Mesangial cell (primary cell): ENCODE measurements around the gene OTUB2. TPM values are rescaled to one million over a fixed set of nuclear protein-coding genes. Genes with fewer than 3 reads are reported as not detected.

Experiments used
- total RNA-seq: library from RNA; depleted of rRNA; stranded (reverse); fragments of >200 nt; gene quantifications from 2 replicates; pipeline ENCODE4 v1.2.3, GENCODE V29; 2015

Gene OTUB2
- 3.7 and 4.1 TPM in 2 replicates for total RNA-seq

DNA sequence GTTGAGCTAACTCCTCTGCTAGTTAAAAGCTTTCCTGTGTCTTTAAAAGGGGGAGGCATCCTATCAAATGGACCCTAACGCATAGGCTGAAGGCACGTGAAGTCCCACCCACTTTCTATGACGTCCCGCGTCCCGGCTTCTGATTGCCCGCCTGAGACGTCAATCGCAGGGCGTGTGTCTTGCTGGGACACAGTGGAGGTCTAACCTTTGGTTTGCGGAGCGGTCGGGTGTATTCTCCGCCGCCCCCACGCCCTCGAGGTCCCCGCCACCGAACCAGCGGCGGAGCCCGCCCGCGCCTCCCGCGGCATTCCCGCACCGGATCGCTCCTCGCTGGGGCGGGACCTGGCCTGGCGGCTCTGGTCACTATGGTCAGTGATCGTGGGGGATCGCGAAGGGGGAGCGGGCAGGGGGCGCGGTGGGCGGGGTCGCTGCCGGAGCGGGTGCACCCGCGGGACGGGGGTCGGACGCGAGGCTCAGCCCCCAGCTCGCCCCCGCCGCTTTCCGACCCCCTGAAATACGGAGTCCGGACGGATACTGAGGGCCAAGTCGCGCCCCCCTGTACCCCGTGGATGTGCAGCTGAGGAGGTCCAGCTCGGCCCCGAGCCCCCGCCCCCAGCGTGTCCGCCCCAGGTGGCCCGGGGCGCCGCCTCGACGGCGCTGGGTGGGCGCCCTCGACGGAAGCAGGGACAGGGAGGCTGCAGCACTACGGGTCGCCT is at the start of gene OTUB2:
Gene OTUB2, plus strand, starts transcription at position 168 of the 716 bp plus-strand sequence. Its CDS starts 198 bp downstream, at position 366.

DNA sequence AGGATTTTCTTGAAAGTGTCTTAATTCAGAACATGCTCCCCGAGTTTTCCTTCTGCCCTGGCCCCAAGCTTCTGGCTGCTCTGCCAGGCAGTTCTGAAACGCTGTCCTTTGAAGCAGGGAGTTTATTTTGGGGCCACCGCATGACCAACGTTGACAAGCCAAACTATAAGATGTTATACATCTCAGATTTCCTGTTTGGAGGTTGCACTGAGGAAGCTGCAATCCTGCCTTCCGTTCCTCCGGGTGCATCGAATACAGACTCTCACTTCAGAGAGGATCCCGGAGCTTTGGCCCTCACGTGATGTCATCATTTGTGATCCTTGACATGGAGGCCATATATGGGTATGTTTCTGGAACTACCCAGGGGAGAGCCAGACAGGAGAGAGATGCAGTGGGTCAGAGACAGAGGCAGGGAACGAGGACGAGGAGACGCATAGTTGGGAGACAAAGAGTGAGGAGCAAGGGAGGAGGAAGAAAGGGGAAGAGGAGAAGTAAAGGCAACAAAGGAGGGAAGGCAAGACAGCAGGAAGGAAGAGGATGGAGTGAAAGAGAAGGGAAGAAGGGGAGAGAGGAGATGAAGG is 49.6 kb upstream of the OTUB2 start, which contains the start of gene ASB2:
Gene ASB2, minus strand, starts transcription at position 94 of the 581 bp plus-strand sequence. CDS start 12,031 bp downstream, outside the sequence.

DNA sequence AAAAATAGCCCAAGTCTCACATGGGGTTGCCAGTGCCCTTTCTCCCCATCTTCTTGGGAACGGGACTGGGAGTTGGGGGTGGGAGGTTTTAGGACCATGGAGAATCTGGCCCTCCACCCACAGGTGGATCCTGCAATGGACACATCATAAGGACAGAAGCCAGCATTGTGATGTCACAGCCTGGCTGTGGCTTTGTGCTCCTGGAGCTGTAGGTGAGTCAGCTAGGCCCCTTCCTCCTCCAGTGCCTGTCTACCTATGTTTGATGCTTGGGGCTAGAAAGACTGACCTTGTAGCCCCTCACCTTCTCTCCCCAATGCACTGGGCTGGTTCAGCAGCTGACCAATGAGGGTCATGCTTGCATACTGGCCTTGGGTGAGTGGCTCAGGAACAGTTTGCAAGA is 29.1 kb upstream of the OTUB2 start, which contains the start of gene CCDC197:
Gene CCDC197, plus strand, starts transcription at position 220 of the 400 bp plus-strand sequence. CDS start 831 bp downstream, outside the sequence.

DNA sequence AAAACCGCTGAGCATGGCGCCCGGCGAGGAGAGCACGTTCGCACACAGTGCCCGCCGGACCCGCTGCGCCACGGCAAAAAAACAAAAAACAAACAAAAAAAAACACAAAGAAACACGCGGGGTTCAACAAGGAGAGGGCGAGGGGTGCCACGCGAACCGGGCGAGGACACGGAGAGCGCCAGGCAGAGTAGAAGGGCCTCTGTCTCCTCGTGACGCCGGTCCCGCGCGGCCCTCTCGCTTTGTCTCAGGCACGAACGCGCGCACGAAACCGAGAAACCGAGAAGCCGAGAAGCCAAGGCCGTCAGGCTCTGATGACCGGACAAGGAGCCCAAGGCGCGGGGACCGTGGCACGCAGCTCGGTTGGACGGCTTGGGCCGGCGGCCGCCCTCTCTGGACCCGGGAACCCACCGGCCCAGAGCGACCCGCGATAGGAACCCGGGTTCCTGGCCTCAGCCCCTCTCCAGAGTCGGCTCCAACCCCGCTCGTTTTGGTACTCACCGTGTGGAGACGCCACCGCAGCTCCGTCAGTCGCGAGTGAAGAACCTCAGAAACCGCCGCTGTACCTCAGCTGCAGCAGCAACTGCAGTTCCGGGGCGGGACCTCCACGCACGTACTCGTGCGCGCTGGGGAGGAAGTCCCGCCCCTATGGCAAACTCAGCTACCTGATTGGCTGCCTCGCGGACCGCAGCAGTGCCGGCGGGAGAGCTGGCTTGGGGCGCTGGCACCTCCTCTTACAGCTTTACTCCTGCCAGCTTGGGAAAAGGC is 54.7 kb downstream of the OTUB2 start, which contains the start of the genes DDX24 and IFI27L1:
Gene DDX24, minus strand, starts transcription at position 582 of the 765 bp plus-strand sequence. CDS start 1,460 bp downstream, outside the sequence.
Gene IFI27L1, plus strand, starts transcription at position 690 of the 765 bp plus-strand sequence. CDS start 15,628 bp downstream, outside the sequence.

Other genes with a start within 250 kb of the OTUB2 start
- not detected in 2 replicates for gene PRIMA1, start 237.9 kb upstream of the OTUB2 start, total RNA-seq
- gene FAM181A, start 99.0 kb upstream of the OTUB2 start, total RNA-seq: not detected in 2 replicates
- gene ASB2, start 49.8 kb upstream of the OTUB2 start, total RNA-seq: 0.13 and 0.16 TPM in 2 replicates
- gene CCDC197, start 29.0 kb upstream of the OTUB2 start, total RNA-seq: not detected in 2 replicates
- 57.3 and 92.7 TPM in 2 replicates for gene DDX24, start 54.9 kb downstream of the OTUB2 start, total RNA-seq
- gene IFI27L1, start 55.0 kb downstream of the OTUB2 start, total RNA-seq: 15.0 and 22.0 TPM in 2 replicates
- gene IFI27, start 84.4 kb downstream of the OTUB2 start, total RNA-seq: 2.3 and 3.8 TPM in 2 replicates
- 150 and 213 TPM in 2 replicates for gene IFI27L2, start 103.3 kb downstream of the OTUB2 start, total RNA-seq
- gene PPP4R4, start 148.0 kb downstream of the OTUB2 start, total RNA-seq: 0.16 and 0.38 TPM in 2 replicates